ENCODE data around the gene UCMA. TPM values are rescaled to one million over a fixed set of nuclear protein-coding genes. Genes with fewer than 3 reads are reported as not detected.

Gene UCMA
- total RNA-seq, 1 donor from 2014 or later = not detected

- Mint-ChIP-seq H3K4me3 (ENCODE audit: unreplicated experiment) (no peak overlapping the region), H3K36me3 (ENCODE audit: low read depth) (no peaks in the 10 kb centered on the region), H3K27me3 (ENCODE audit: low read depth) (no peaks in the 10 kb centered on the region), H3K9me3 (ENCODE audit: low read depth) (no peaks in the 10 kb centered on the region), H3K27ac (ENCODE audit: unreplicated experiment) (no peak overlapping the region), H3K4me1 (ENCODE audit: low read depth) (no peaks in the 10 kb centered on the region)
- no peak for TF ChIP-seq CTCF (IDR thresholded peaks at IDR 0.05)
- no peak for DNase-seq (ENCODE audit: low spot score)
Observed at GRCh38 chr10:13195016-13195415, 39.2 kb downstream of the UCMA start.

DNA sequence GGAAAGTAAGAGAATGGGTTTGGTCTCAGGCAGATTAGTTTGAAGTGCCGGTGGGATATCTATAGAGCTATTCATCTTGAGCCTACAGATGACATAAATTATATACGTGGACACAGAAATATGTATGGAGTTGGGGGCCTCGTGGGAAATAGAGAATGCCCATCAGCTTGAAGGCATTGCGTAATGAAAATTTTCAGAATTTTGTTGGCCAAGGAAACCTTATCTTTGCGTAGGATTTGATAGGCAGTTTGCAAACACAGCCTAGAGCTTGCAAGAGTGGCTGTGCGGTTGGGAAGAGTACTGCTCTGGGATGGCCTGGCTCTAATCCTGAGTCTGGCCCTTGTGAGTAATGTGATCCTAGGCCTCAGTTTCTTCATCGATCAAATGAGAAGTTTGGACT, 40.5 kb downstream of the UCMA start:
- Mint-ChIP-seq H3K4me3 (ENCODE audit: unreplicated experiment) (no peak overlapping the region), H3K27me3 (ENCODE audit: low read depth) (no peaks in the 10 kb centered on the region), H3K4me1 (ENCODE audit: low read depth) (no peaks in the 10 kb centered on the region), H3K9me3 (ENCODE audit: low read depth) (no peaks in the 10 kb centered on the region), H3K27ac (ENCODE audit: unreplicated experiment) (no peak overlapping the region), H3K36me3 (ENCODE audit: low read depth) (no peaks in the 10 kb centered on the region)
- no peak for DNase-seq (ENCODE audit: low spot score)
- no peak for TF ChIP-seq CTCF (IDR thresholded peaks at IDR 0.05)

DNA sequence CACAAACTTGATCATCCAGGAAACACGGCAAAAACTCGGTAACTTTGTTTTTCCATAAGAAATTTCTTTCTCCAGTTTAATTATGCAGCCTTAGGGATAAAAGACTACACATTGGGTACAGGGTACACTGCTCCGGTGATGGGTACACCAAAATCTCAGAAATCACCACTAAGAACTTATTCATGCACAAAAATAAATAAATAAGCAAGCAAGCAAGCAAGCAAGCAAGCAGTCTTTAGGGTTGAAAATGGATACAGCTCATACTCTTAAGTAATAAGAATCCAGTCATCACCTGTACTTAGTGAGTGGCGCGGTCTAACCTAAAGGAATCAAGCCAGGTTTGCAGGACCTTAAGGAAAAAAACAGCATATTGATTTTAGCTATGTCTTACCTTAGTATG, 42.8 kb downstream of the UCMA start:
- no peaks in the 10 kb centered on the region for H3K27me3 Mint-ChIP-seq (ENCODE audit: low read depth)
- no peak for DNase-seq (ENCODE audit: low spot score)
- H3K36me3 Mint-ChIP-seq (ENCODE audit: low read depth) = peaks cover 3% of the 10 kb centered on the region
- no peak for TF ChIP-seq CTCF (IDR thresholded peaks at IDR 0.05)
- H3K27ac Mint-ChIP-seq (ENCODE audit: unreplicated experiment) = no peak overlapping the region
- no peaks in the 10 kb centered on the region for H3K4me1 Mint-ChIP-seq (ENCODE audit: low read depth)
- peaks cover 4% of the 10 kb centered on the region for H3K9me3 Mint-ChIP-seq (ENCODE audit: low read depth)
- no peak overlapping the region for H3K4me3 Mint-ChIP-seq (ENCODE audit: unreplicated experiment)

- peaks cover 4% of the 10 kb centered on the region for H3K9me3 Mint-ChIP-seq (ENCODE audit: low read depth)
- H3K4me1 Mint-ChIP-seq (ENCODE audit: low read depth) = no peaks in the 10 kb centered on the region
Observed at GRCh38 chr10:13190816-13191215, 43.4 kb downstream of the UCMA start.

DNA sequence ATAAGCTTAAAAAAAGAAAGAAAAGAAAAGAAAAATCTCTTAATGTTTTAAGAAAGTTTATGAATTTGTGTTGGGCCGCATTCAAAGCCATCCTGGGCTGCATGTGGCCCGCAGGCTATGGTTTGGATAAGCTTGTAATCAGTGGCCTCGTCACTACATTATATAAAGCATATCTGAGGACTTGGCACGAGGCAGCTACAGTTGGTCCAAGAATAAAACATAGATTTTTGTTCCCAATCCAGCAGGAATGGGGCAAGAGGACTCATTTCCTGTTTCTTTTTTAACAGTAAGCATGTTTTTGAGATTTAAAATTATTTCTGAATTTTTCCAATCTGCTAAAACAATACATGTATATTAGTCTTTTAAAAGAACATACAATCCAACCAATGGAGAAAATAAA, 44.2 kb downstream of the UCMA start:
- TF ChIP-seq CTCF (IDR thresholded peaks at IDR 0.05) = no peak
- no peak overlapping the region for H3K27ac Mint-ChIP-seq (ENCODE audit: unreplicated experiment)
- H3K4me3 Mint-ChIP-seq (ENCODE audit: unreplicated experiment) = no peak overlapping the region
- H3K27me3 Mint-ChIP-seq (ENCODE audit: low read depth) = no peaks in the 10 kb centered on the region
- H3K36me3 Mint-ChIP-seq (ENCODE audit: low read depth) = peaks cover 6% of the 10 kb centered on the region
- no peaks in the 10 kb centered on the region for H3K4me1 Mint-ChIP-seq (ENCODE audit: low read depth)
- no peak for DNase-seq (ENCODE audit: low spot score)
- peaks cover 4% of the 10 kb centered on the region for H3K9me3 Mint-ChIP-seq (ENCODE audit: low read depth)

More at GRCh38 chr10:13190816-13191215, 43.4 kb downstream of the UCMA start:
- H3K27me3 Mint-ChIP-seq (ENCODE audit: low read depth) = no peaks in the 10 kb centered on the region
- H3K27ac Mint-ChIP-seq (ENCODE audit: unreplicated experiment) = no peak overlapping the region
- TF ChIP-seq CTCF (IDR thresholded peaks at IDR 0.05) = no peak
- H3K4me3 Mint-ChIP-seq (ENCODE audit: unreplicated experiment) = no peak overlapping the region
- DNase-seq (ENCODE audit: low spot score) = no peak
- H3K36me3 Mint-ChIP-seq (ENCODE audit: low read depth) = peaks cover 6% of the 10 kb centered on the region
